Measurements from ENCODE around the gene JAKMIP1.

JAKMIP1 gene

GRCh38 chr4:6200011-6200921 is at the start of gene JAKMIP1:
Gene JAKMIP1 (minus strand): TSS chr4:6200549. CDS start chr4:6112850, 87,699 bp downstream.
- DNase-seq (ENCODE audit: low read depth) = peak; percentile 7
- TF ChIP-seq CTCF (IDR thresholded peaks at IDR 0.05; ENCODE audit: insufficient read depth, low read depth, low read length, missing control alignments) = no peak
- no peak within 1 kb of the TSS for H3K4me3 ChIP-seq (ENCODE audit: low read length)

GRCh38 chr4:6248394-6248793 is 48.0 kb upstream of the JAKMIP1 start:
- no peak for TF ChIP-seq CTCF (IDR thresholded peaks at IDR 0.05; ENCODE audit: insufficient read depth, low read depth, low read length, missing control alignments)
- H3K4me3 ChIP-seq (ENCODE audit: low read length) = no peak overlapping the region
- no peak for DNase-seq (ENCODE audit: low read depth)

GRCh38 chr4:6246170-6246634 is 45.9 kb upstream of the JAKMIP1 start:
- DNase-seq (ENCODE audit: low read depth) = no peak
- no peak overlapping the region for H3K4me3 ChIP-seq (ENCODE audit: low read length)
- TF ChIP-seq CTCF (IDR thresholded peaks at IDR 0.05; ENCODE audit: insufficient read depth, low read depth, low read length, missing control alignments) = no peak

GRCh38 chr4:6245246-6246169 is 45.2 kb upstream of the JAKMIP1 start:
- DNase-seq (ENCODE audit: low read depth) = no peak
- H3K4me3 ChIP-seq (ENCODE audit: low read length) = no peak overlapping the region
- TF ChIP-seq CTCF (IDR thresholded peaks at IDR 0.05; ENCODE audit: insufficient read depth, low read depth, low read length, missing control alignments) = no peak

GRCh38 chr4:6242271-6243029 is 42.1 kb upstream of the JAKMIP1 start:
- no peak for DNase-seq (ENCODE audit: low read depth)
- no peak for TF ChIP-seq CTCF (IDR thresholded peaks at IDR 0.05; ENCODE audit: insufficient read depth, low read depth, low read length, missing control alignments)
- no peak overlapping the region for H3K4me3 ChIP-seq (ENCODE audit: low read length)
